ENCODE results near the gene RMI1.
A peak's percentile ranks its signal among the peaks of the same experiment; 100 is the strongest.
"Not testable (repeated sequence)": the region's sequence is repeated elsewhere in the genome, so short reads cannot be mapped to it uniquely, and the experiment has no call there.

Gene RMI1

DNA sequence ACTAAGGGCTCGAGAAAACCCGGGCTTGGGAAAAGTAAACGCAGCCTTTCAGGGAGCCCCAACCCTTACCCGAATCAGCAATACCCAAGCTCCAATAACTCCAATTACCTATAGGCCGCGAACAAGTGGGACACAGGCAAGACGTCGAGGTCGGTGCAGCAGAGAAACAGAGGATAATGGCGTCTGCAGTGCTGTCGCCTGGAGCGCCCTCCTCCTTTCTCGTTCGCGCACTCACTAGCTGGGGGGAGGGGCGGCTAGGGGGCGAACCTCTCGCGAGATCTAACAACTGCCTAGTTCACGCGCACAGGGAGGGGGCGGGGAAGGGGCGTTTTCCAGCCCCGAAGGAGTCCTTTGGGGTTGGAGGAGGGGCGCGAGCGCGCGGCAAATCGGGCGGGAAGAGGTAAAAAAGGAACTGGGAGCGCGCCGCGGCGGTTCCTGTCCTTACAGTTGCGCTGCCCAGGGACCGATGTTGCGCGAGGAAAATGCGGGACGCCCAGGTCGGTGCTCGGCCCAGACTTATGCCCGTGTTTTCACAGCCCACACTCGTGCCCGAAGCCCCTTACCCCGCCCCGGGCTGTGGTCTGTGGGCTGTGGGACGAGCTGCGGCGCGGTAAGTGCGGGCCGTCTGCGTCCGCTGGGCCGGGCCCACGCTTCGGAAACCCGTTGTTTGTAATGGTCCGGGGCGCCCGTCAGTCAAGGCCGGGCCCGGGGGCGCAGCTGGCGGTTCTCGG, at the start of gene RMI1:
Gene RMI1, plus strand, starts transcription at position 411 of the 731 bp plus-strand sequence. CDS start 20,182 bp downstream, outside the sequence.
- peak; percentile 76 to 78 for ATAC-seq

DNA sequence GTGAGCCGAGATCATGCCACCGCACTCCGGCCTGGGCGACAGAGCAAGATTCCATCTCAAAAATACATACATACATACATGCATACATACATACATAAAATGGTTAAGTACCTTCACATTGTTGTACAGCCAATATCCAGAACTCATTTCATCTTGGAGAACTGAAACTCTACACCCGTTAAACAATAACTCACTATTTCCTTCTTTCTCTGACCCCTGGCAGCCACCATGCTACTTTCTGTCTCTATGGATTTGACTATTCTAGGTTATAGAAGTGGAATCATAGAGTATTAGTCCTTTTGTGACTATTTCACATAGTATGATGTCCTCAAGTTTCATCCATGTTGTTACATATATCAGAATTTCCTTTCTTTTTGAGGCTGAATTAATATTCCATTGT, 49.7 kb upstream of the RMI1 start:
- no peak for ATAC-seq

DNA sequence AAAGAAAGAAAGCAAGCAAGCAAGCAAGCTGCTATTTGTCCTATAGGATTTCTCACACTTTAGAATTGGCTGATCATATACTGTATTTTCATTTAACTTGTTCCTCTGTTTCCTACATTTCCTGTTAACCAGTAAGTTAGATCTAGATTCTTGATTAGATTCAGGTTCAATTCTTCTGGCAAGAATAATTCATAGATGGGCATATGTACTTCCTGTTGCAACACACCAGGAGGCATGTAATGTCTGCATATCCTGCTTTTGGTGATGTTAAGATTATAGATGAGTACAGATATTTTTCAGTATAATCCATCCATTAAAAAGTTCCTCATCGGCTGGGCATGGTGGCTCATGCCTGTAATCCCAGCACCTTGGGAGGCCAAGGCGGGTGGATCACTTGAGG, 48.6 kb upstream of the RMI1 start:
- ATAC-seq: no peak

DNA sequence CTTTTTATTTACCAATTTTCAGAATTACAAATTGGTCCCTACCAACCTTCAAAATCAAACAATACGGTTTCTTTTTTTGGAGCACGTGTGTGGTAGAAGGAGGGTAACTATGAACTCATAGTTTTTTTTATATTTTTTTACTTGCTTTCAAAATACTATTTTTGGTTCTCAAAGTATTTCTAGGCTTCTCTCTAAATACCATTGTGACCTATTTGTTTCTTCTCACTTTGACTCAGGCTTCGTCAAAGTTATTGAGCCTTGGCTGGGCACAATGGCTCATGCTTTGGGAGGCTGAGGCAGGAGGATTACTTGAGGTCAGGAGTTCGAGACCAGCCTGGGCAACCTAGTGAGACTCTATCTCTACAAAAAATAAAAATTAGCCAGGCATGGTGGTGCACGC, 47.8 kb upstream of the RMI1 start:
- no peak for ATAC-seq

DNA sequence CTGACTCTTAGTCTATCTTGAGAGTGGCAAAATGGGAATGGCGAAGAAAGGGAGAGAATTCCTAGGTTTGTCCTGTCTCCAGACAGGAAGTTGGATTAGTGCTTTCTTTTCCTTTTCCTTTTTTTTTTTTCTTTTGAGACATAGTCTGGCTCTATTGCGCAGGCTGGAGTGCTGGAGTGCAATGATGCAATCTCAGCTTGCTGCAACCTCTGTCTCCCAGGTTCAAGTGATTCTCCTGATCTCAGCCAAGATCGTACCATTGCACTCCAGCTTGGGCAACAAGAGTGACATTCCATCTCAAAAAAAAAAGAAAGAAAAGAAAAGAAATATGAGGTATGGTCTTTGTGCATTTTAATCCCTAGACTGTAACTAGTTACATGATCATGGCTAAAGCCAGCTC, 46.8 kb upstream of the RMI1 start:
- no peak for ATAC-seq

DNA sequence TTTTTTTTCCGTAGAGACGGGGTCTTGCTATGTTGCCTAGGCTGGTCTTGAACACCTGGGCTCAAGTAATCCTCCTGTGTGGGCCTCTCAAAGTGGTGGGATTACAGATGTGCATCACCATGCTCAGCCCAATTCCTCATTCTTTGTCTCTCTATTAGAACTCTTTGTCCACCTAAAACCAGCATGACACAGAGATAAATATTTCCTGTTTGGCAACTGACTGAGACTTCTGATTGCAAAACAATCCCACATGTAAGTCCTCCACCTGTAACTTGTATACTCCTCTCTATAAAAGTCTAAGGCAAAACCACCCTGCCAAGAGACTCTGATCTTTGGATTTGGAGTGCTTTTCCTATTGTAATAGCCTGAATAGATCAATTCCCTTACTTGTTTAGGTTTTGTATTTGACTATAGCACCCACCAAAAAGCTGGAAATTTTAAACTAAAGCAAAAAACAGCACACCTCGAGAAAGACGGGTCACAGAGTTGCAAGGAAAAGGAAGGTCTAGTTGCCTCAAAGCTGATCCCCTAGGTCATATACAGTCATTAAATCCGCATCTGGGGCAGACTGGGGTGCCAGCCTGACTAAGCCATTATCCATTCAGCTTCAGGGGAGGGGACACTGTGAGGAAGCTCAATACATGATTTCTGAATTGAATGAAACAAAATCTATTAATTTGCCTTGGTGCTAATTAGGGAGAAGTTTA, 45.9 kb upstream of the RMI1 start:
- no peak for ATAC-seq

DNA sequence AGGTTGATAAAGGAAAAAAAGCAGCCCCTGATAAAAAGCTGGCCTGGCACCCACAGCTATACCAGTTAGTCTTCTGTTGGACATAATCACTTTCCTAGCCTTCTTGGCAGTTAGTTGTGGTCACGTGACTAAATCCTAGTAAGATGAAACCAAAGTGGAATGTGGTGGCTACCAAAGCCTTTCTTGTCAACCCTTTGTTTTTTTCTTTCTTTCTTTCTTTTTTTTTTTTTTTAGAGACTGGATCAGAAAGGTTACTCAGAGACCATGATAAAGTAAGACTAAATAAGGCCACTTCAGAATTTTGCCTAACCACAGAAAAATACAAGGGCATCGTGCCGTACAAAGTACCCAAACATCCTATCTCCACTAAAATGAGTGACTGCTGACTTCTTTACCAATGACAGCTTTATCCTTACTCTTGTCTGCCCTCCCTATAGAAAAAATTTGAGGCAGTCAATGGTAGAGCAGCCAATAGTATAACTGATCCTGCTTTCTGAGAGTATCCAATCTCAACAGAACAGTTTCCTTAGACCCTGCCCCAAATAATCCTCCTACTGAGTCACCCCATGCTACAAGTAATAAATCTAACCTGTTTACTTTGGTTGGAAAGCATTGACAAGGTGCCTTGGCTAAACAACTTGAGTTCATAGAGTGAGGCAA, 45.2 kb upstream of the RMI1 start:
- ATAC-seq: no peak

DNA sequence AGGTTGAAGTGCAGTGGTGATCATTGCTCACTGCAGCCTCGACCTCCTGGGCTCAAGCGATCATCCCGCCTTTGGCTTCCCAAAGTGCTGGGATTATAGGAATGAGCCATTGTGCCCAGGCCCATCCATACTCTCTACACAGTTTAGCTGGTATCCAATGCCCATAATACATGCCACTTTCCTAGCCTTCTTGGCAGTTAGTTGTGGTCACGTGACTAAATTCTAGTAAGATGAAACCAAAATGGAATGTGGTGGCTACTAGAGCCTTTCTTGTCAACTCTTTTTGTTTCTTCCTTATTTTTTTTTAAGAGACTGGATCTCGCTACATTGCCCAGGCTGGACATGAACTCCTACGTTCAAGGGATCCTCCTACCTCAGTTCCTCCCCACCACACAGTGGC, 44.1 kb upstream of the RMI1 start:
- ATAC-seq: no peak

DNA sequence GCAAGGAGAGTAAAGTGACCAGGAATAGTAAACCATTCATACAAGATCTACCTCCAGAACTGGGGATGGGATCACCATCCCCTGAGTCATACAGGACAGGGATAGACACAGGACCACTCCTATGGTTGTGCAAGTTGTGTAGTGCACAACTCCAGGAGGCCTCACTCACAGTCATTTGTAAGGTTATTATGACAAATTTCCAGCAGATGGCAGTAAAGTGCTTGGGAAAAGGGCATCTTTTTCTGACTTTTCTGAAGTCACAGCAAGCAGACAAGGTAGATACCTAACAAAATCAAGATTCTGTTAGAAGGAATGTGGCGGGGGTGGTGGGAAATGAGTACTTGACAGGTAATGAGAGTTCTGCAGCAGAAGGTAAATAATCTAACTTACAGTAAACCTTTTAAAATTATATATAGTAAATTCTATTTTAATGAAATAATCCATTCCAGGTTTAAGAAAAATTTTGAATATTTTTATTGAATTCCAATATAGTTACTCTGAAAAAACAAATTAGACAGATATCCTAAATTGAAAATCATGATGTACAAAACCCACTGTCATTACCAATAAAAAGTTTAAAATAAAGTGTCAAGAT, 42.6 kb upstream of the RMI1 start:
- ATAC-seq: peak; percentile 32 to 51

DNA sequence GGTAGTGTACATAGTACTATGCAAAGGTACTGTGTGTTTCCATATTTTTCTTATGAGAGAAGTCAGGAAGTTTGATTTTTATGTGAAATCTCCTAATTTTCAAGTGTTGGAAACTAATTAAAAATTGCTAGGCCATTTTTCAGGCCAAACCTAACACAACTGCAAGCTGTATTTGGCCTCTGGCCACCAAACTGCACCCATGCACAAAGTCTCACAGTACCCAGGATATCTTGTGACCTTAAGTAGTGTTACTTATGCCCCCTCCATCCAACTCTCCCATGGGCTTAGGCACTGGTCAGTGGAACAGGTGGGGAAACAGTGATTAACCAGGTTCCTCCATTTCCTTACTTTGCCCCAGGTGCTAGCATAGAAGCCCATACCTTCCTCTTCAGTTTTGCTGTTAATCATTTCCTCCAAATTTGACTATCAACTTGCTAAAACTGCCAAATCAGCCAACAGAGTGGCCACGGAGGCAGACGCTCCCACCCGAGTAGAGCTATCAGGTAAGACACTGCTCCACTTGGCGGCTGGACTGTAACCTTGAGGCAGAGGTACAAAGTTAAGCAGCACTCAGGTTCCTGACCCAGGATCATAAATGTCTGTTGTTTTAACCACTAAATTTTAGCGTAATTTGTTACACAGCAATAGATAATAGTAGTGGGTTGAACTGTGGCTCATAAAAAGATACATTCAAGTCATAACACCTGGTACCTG, 39.9 kb upstream of the RMI1 start:
- no peak for ATAC-seq

DNA sequence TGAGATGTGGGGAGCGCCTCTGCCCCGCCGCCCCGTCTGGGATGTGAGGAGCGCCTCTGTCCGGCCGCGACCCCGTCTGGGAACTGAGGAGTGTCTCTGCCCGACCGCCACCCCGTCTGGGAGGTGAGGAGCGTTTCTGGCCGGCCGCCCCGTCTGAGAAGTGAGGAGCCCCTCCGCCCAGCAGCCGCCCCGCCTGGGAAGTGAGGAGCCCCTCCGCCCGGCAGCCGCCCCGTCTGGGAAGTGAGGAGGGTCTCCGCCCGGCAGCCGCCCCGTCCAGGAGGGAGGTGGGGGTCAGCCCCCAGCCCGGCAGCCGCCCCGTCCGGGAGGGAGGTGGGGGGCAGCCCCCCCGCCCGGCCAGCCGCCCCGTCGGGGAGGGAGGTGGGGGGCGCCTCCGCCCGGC, 32.5 kb upstream of the RMI1 start:
- not testable (repeated sequence) for ATAC-seq

DNA sequence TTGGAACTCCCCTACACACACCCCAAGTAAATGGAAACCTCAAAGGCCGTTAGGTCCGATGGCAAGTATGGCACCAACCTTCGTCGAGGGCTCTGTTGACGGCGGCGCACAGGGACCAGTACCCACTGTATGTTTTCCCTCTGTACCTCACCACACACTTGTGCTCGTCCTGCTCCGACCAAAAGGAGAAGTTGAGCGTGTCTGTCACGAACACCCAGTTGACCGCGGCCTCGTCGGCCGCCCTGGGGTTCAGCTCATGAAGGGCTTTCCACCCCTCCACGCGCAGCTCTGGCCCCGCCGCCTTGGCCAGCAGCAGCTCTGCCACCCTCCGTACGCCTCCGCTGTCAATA, 24.5 kb upstream of the RMI1 start:
- ATAC-seq: peak; percentile 49 to 58

DNA sequence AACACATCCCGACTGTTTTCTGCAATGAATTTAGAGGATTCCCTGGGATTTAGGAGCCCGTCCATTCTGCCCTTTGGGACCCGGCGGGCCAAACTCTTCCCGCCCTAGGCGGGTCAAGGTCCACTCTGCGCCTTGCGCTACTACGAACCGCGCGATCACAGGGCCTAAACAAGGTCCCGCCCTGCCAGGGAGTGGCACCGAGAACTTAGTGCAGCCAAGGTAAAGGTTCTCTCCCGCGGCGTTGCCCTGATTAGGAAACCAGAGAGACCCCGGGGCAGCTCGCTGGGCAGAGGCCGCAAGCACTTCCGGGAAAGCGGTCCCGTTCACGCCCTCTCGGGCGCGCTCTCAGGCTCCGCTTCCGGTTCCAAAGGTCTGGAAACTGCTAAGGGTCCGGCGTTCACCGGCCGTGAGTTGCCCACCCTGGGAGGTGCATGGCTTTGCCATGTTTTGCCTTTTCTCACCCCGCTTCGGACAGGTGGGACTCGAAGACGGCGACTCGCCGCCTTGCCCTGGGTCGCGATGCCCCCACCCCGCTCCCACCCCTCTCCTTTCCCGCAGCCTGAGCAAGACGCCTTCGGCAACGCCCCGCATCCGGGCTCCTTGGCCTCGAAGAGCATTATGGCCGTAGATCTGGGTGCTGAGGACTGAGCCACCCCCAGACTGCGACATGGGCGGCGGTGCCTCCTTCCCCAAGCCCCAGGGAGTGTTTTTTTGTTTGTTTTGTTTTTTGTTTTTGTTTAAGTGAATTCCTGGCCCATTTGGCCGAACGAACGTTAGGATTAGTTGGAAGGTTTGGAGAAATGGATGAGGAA, 24.0 kb upstream of the RMI1 start:
- ATAC-seq: peak; percentile 82 to 84

DNA sequence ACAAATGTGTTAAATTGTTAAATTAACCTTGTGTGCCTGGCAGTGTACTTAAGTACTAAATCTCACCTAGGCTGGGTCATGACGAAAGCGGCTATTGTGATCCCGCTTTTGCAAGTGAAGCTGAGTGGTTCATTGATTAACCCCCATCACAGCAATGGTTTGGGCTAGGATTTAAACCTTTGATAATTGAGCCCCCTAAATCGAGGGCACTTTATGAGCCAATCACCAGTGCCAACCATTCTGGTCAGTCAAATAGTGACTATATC, 23.4 kb upstream of the RMI1 start:
- ATAC-seq: no peak

DNA sequence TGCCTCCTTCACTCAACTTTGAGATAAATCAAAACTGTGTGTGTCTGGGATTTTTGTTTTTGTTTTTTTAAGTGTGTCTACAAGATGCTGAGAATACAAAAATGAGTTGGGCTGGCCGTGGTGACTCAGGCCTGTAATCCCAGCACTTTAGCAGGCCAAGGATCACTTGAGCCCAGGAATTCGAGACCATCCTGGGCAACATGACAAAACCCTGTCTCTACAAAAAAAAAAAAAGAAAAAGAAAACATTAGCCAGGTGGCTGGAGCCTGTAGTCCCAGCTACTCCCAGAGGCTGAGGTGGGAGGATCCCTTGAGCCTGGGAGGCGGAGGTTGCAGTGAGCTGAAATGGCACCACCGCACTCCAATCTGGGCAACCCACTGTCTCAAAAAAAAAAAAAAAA, 21.5 kb upstream of the RMI1 start:
- no peak for ATAC-seq

DNA sequence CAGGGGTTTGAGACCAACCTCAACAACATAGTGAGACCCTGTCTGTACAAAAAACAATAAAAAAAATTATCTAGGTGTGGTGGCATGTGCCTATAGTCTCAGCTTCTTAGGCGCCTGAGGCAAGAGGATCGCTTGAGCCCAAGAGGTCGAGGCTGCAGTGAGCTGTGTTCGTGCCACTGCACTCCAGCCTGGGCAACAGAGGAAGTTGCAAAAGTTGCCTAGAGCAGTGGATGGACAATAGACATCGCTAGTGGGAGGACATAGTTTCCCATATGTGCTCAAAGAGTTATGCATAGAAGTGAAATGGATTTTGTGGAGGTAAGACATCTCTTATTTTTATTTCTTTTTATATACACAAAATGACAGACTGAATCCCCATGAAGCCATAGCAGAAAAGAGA, 19.6 kb upstream of the RMI1 start:
- no peak for ATAC-seq

DNA sequence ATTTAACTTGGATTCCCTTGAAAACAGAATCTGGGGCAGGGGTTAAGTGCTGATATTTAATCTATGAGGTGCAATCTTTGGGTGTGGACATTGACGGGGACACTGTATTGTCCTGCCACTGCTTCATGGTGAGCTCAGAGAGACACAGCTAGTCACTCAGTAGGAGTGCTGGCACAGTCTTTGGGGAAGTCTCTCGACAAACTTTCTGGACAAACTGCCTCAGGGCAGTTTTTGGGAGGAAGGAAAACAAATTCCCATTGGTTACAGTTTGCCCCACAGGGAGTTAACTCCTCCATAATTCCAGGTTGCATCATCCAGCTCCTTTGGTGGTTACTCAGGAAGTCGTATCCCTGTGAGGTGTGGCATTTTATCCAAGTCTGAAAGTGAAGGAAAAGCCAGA, 18.4 kb upstream of the RMI1 start:
- no peak for ATAC-seq

DNA sequence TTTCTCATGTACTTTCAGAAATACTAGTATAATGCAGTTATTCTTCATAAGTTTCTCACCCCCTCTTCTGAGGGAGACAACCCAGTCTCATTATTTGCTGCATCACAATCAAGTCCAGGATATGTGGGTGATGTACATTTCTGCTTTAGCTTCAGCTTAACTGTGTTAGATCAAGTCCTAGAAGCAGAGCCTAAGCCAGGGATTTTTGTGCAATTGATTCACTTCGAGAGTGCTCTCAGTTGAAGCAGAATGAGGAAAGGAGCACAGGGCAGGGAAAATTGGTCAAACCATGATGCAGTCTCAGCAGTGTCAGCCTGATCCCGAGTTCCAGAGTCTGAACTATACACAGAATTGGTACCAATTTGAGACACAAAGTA, 15.6 kb upstream of the RMI1 start:
- ATAC-seq: peak; percentile 18 to 35

DNA sequence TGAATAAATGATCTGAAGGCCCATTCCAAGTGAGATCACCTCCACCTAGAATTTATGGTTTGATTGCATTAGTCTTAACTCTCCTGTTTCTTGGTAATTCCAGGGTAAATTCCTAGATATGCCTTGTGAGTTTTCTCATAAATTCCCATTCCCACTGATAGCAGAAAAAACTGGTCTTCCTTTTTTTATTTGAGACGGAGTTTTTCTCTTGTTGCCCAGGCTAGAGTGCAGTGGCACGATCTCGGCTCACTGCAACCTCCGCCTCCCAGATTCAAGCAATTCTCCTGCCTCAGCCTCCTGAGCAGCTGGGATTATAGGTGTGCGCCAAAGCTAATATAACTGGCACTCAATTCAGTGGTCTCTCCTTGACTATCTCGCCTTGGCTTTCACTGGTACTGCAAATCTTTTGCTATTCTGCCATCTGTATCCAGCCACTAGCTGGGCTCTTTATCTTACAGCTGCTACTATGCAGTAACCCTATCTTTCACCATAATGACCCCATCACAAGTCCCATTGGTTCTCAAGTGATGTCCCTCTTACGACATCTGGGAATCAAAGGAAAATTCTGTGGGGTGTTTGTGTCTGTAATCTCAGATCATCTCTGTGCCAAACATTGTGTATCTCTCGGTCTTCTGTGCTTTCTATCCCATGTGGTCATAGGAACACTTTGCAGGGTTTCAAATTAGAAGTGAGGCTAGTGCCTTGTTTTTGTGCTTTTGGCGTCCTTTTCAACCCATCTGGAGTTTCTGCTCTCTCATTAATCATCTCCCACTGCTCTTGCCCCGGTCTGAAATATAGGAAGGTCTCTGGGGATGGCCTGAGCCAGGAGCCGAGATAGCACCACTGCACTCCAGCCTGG, 15.0 kb upstream of the RMI1 start:
- ATAC-seq: peak in 1 of 2 donors; percentile 31

DNA sequence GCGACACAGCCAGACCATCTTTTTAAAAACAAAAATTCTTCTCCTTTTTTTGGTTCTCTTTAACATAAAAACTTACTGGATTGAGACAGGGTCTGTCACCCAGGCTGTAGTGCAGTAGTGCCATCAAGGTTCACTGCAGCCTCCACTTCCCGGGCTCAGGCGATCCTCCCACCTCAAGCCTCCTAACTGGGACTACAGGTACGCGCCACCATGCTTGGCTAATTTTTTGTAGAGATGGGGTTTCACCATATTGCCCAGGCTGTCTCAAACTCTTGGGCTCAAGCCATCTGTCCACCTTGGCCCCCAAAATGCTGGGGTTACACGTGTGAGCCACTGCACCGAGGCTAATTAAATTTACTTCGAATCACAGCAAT, 14.4 kb upstream of the RMI1 start:
- no peak for ATAC-seq

DNA sequence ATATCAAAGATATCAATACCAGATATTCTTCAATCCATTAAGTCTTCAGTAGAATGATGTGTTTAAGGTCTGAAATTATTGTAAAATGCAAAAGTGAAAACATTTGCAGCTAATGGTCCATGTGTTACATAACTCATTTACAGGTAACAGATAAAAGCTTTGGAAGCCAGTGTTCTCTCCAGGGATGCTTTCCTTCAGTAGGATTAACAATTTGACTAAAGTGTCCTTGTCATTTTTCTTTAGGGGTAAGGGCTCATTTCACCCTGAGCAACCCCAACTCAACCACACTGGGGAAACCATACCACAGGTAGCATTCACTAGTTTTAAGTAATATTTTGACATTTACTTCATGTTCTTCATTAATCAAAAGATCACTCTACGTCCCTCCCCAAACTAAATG, 13.5 kb upstream of the RMI1 start:
- ATAC-seq: no peak

DNA sequence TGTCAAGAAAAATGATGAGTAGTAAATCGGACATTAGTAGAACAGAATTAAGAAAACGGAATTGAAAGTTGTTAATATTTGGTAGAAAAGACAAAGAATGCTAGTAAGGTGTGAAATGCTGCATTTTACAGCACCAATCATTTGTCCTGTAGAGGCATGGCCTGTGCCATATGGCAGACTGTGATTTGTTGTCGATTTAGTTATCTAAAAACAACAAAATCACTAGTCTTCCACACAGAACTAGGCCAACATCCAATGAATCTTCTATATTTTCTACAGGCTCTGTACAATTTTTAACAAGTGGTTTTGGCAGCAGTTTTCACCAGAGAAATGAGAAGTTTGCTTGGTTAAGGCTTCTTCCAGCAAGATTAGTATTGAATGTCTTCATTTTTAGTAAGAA, 11.0 kb upstream of the RMI1 start:
- no peak for ATAC-seq

All from activated CD4-positive, CD25-positive, alpha-beta regulatory T cell treated with anti-CD3 and anti-CD28 coated beads, Interleukin-2, amount 50 U/mL, for 24 hours (primary cell).